AG04450 (cell line): ENCODE data around the gene PSME3. TPM values are rescaled to one million over a fixed set of nuclear protein-coding genes. Genes with fewer than 3 reads are reported as not detected.

ENCODE experiments used
- CTCF ChIA-PET: fragments of 300-600, 350-600 bp; formaldehyde crosslinking; extraction: SDS; loops from one replicate; lab custom pipeline; 2022; ENCODE audit warnings: antibody characterized with exemption, inconsistent platforms; lab: Charles Lee
- POLR2A ChIA-PET: fragments of 350-600 bp; formaldehyde crosslinking; extraction: SDS; loops from one replicate; lab custom pipeline; 2021; ENCODE audit warnings: antibody characterized with exemption, inconsistent platforms; lab: Yijun Ruan, JAX
- DNase-seq: peaks from one replicate; pipeline ENCODE4 v3.0.0-alpha.2; 2011; ENCODE audit warnings: low read depth, low spot score
- H3K27ac ChIP-seq: one replicate; pipeline ENCODE4 v1.5.1; 2012; ENCODE audit warnings: low read depth, low read length, control low read depth
- H3K27me3 ChIP-seq: one replicate; pipeline ENCODE4 v1.6.0; 2012; ENCODE audit warnings: low read length; ENCODE audit not compliant: control insufficient read depth, insufficient read depth
- H3K4me3 ChIP-seq: 2 replicates; pipeline ENCODE4 v1.5.1; 2011; ENCODE audit warnings: mild to moderate bottlenecking, low read depth, low read length, control low read depth
- H3K9me3 ChIP-seq: 2 replicates; pipeline ENCODE4 v1.5.1; 2012; ENCODE audit warnings: low read length; ENCODE audit not compliant: control insufficient read depth, insufficient read depth
- polyA plus RNA-seq: library from polyadenylated mRNA; depleted of rRNA; stranded (reverse); fragments of >200 nt; gene quantifications from 2 replicates; pipeline ENCODE4 v1.2.3, GENCODE V29; 2011
- TF ChIP-seq, protein P1 (sequence below): IDR thresholded peaks from 2 replicates; pipeline ENCODE4 v1.5.1; 2011; ENCODE audit warnings: low read depth, low read length, control low read depth, inconsistent platforms

The PSME3 gene
- polyA plus RNA-seq, 1 experiment = 129 TPM

GRCh38 chr17:42787266-42787665 is 45.9 kb upstream of the PSME3 start:
- H3K27me3 ChIP-seq = no peaks in the 10 kb centered on the region
- H3K4me3 ChIP-seq = no peak overlapping the region
- H3K27ac ChIP-seq = no peak overlapping the region
- TF ChIP-seq, protein P1, sequence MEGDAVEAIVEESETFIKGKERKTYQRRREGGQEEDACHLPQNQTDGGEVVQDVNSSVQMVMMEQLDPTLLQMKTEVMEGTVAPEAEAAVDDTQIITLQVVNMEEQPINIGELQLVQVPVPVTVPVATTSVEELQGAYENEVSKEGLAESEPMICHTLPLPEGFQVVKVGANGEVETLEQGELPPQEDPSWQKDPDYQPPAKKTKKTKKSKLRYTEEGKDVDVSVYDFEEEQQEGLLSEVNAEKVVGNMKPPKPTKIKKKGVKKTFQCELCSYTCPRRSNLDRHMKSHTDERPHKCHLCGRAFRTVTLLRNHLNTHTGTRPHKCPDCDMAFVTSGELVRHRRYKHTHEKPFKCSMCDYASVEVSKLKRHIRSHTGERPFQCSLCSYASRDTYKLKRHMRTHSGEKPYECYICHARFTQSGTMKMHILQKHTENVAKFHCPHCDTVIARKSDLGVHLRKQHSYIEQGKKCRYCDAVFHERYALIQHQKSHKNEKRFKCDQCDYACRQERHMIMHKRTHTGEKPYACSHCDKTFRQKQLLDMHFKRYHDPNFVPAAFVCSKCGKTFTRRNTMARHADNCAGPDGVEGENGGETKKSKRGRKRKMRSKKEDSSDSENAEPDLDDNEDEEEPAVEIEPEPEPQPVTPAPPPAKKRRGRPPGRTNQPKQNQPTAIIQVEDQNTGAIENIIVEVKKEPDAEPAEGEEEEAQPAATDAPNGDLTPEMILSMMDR = no peak
- peaks cover 5% of the 10 kb centered on the region; the same call in 1 of the 2 replicates for H3K9me3 ChIP-seq
- no peak for DNase-seq
- POLR2A ChIA-PET = interaction anchor here (1.0 kb wide), 1 partner anchor 24 kb away, joined by 4 read pairs; no protein-coding TSS in a partner anchor
- CTCF ChIA-PET = no interaction called here

- H3K9me3 ChIP-seq = no peaks in the 10 kb centered on the region
- ChIA-PET POLR2A (interaction anchor here (1.1 to 1.2 kb wide), 2 partner anchors 9 to 42 kb away, joined by 3 to 4 read pairs; no protein-coding TSS in a partner anchor), CTCF (interaction anchor here (1.3 kb wide), 1 partner anchor 28 kb away, joined by 5 read pairs; no protein-coding TSS in a partner anchor)
- no peaks in the 10 kb centered on the region for H3K27me3 ChIP-seq
- H3K4me3 ChIP-seq = no peak overlapping the region
- DNase-seq = no peak
- TF ChIP-seq, protein P1 = no peak
- H3K27ac ChIP-seq = no peak overlapping the region
Measured at GRCh38 chr17:42791948-42792347, 41.2 kb upstream of the PSME3 start.

GRCh38 chr17:42792545-42792944 is 40.7 kb upstream of the PSME3 start:
- POLR2A ChIA-PET = no interaction called here
- TF ChIP-seq, protein P1 = no peak
- H3K9me3 ChIP-seq = no peaks in the 10 kb centered on the region
- no peak overlapping the region for H3K27ac ChIP-seq
- DNase-seq = no peak
- no peaks in the 10 kb centered on the region for H3K27me3 ChIP-seq
- CTCF ChIA-PET = interaction anchor here (1.3 kb wide), 1 partner anchor 29 kb away, joined by 5 read pairs; no protein-coding TSS in a partner anchor
- H3K4me3 ChIP-seq = no peak overlapping the region

DNA sequence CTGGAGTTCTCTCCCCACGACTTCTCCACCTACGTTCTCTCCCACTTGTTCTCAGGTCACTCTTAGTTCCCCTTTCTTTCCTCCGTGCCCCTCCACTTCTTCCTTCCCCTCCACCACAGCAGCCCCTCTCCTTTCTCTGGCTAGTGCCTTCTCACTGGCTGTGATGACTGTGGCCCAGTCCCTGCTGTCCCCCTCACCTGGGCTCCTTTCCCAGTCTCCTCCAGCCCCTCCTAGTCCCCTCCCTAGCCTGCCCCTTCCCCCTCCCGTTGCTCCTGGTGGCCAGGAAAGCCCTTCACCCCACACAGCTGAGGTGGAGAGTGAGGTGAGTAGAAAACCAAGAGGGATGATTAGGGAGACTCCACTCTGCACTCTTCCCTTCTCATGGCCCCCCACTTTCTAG is 38.1 kb upstream of the PSME3 start:
- no peak overlapping the region for H3K4me3 ChIP-seq
- H3K9me3 ChIP-seq = no peaks in the 10 kb centered on the region; the same call in 1 of the 2 replicates
- no peak for DNase-seq
- H3K27me3 ChIP-seq = no peaks in the 10 kb centered on the region
- ChIA-PET CTCF (no interaction called here), POLR2A (interaction anchor here (0.7 kb wide), 1 partner anchor 22 kb away, joined by 3 read pairs; the partner anchor contains the start of gene VPS25)
- TF ChIP-seq, protein P1 = no peak
- no peak overlapping the region for H3K27ac ChIP-seq

GRCh38 chr17:42795465-42795864 is 37.7 kb upstream of the PSME3 start:
- Histone ChIP-seq H3K27ac (no peak overlapping the region), H3K27me3 (no peaks in the 10 kb centered on the region), H3K9me3 (no peaks in the 10 kb centered on the region; the same call in 1 of the 2 replicates), H3K4me3 (no peak overlapping the region)
- POLR2A ChIA-PET = interaction anchor here (0.5 to 0.7 kb wide), 2 partner anchors 22 to 169 kb away, joined by 3 read pairs; partner anchors contain the start of gene VPS25
- no peak for DNase-seq
- CTCF ChIA-PET = no interaction called here
- TF ChIP-seq, protein P1 = no peak
